ENCODE measurements around the gene ENOX1. TPM values are rescaled to one million over a fixed set of nuclear protein-coding genes. Genes with fewer than 3 reads are reported as not detected.

Gene ENOX1
- total and polyA plus RNA-seq, 2 of the 13 experiments (the other 11 are each of a cell fraction or from before 2014, with no cell fraction given) = not detected

DNA sequence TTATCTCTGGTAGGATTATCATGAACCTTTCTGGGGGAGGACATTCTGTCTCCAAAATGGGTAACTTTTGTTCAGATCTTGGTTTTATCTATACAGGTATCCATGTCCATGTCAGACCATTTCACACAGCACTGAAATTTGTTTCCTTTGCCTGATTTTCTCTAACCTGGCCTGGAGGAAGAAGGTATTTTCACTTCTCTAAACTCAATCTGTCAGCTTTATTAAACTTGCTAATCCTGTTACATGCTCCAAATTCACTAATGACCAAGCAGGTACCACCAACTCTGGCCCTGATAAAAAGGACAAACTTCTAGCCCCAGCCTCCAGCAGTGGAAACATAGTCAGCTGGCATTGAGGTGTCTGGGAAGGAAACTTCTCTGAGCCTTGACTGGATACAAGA lies 529.0 kb downstream of the ENOX1 start:
- H3K4me1 ChIP-seq (ENCODE audit: insufficient read depth, low read length) = no peaks in the 10 kb centered on the region
- H3K36me3 ChIP-seq (replicated peaks in 1 of 2; ENCODE audit: control insufficient read depth in 1 of 2, insufficient read depth in 2 of 2, low read length in 2 of 2) = no peaks in the 10 kb centered on the region
- no peak overlapping the region for H3K9ac ChIP-seq (ENCODE audit: insufficient read depth, low read depth, low read length)
- intact Hi-C loops (cut with micrococcal nuclease; ENCODE audit: unreplicated experiment) = no loop called here
- H3K27me3 ChIP-seq (ENCODE audit: control insufficient read depth in 1 of 2, insufficient read depth in 2 of 2, low read length in 2 of 2) = no peaks in the 10 kb centered on the region
- no peak overlapping the region for H3K4me2 ChIP-seq (ENCODE audit: low read depth, low read length)
- no TSS peak for BruUV-seq (replicated peaks)
- H2AFZ ChIP-seq (ENCODE audit: low read length) = no peak overlapping the region
- H3K27ac ChIP-seq (ENCODE audit: extremely low read length, insufficient read depth, low read length) = no peak overlapping the region
- ATAC-seq (no peak), DNase-seq (ENCODE audit: low spot score) (no peak), FAIRE-seq (no peak)
- no peaks in the 10 kb centered on the region for H3K9me3 ChIP-seq (ENCODE audit: low read length)
- H3K79me2 ChIP-seq (ENCODE audit: insufficient read depth, low read length) = no peaks in the 10 kb centered on the region
- H4K20me1 ChIP-seq (ENCODE audit: insufficient read depth, low read length) = no peaks in the 10 kb centered on the region
- CTCF ChIA-PET (ENCODE audit: low intra/inter-chr PET ratio, low total read pairs) = no interaction called here
- POLR2A ChIA-PET = no interaction called here
- no peak overlapping the region for H3K4me3 ChIP-seq (replicated peaks in 1 of 3; ENCODE audit: insufficient read depth in 1 of 3, low read depth in 2 of 3, low read length in 3 of 3)
- in situ Hi-C loops (cut with HindIII; ENCODE audit: extremely low pct_ligation_motif_present, low pct_unique_long_range_greater_than_20kb) = no loop called here
- no peak for TF ChIP-seq SIN3A (IDR thresholded peaks at IDR 0.05; ENCODE audit: borderline replicate concordance, low read depth, low read length)
- no peak for TF ChIP-seq RBAK (CRISPR knock-in tag; IDR thresholded peaks at IDR 0.05)
- no peak for TF ChIP-seq ZNF263 (CRISPR knock-in tag; IDR thresholded peaks at IDR 0.05)
- no peak for TF ChIP-seq KAT8 (CRISPR knock-in tag; IDR thresholded peaks at IDR 0.05)
- no peak for TF ChIP-seq MEIS1 (CRISPR knock-in tag; IDR thresholded peaks at IDR 0.05; ENCODE audit: borderline replicate concordance)
- no peak for TF ChIP-seq ZNF280B (CRISPR knock-in tag; IDR thresholded peaks at IDR 0.05; ENCODE audit: borderline replicate concordance)
- TF ChIP-seq, protein P1, sequence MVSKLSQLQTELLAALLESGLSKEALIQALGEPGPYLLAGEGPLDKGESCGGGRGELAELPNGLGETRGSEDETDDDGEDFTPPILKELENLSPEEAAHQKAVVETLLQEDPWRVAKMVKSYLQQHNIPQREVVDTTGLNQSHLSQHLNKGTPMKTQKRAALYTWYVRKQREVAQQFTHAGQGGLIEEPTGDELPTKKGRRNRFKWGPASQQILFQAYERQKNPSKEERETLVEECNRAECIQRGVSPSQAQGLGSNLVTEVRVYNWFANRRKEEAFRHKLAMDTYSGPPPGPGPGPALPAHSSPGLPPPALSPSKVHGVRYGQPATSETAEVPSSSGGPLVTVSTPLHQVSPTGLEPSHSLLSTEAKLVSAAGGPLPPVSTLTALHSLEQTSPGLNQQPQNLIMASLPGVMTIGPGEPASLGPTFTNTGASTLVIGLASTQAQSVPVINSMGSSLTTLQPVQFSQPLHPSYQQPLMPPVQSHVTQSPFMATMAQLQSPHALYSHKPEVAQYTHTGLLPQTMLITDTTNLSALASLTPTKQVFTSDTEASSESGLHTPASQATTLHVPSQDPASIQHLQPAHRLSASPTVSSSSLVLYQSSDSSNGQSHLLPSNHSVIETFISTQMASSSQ (IDR thresholded peaks at IDR 0.05; ENCODE audit: low read depth) = no peak
- TF ChIP-seq, protein P1 (CRISPR knock-in tag; IDR thresholded peaks at IDR 0.05; ENCODE audit: borderline replicate concordance) = no peak
- no peak for TF ChIP-seq GPN1 (CRISPR knock-in tag; IDR thresholded peaks at IDR 0.05; ENCODE audit: borderline replicate concordance)
- TF ChIP-seq ZNF782 (CRISPR knock-in tag; IDR thresholded peaks at IDR 0.05; ENCODE audit: borderline replicate concordance) = no peak
- no peak for TF ChIP-seq HNRNPUL1 (IDR thresholded peaks at IDR 0.05; ENCODE audit: low read depth, low read length)
- no peak for TF ChIP-seq KMT2A (CRISPR knock-in tag; IDR thresholded peaks at IDR 0.05)
- no peak for TF ChIP-seq DMAP1 (CRISPR knock-in tag; IDR thresholded peaks at IDR 0.05)
- no peak for TF ChIP-seq ZNF768 (CRISPR knock-in tag; IDR thresholded peaks at IDR 0.05)
- TF ChIP-seq, protein P2, sequence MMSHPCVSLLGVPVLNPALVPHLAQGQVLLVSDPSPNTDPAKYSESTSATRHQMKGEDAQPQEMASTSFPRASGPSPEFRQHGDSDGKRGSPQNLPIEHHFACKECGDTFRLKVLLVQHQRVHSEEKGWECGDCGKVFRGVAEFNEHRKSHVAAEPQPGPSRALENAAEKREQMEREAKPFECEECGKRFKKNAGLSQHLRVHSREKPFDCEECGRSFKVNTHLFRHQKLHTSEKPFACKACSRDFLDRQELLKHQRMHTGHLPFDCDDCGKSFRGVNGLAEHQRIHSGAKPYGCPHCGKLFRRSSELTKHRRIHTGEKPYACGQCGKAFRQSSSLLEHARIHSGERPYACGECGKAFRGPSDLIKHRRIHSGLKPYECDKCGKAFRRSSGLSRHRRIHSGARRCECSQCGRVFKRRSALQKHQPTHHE (CRISPR knock-in tag; IDR thresholded peaks at IDR 0.05; ENCODE audit: borderline replicate concordance) = no peak

Data from HepG2 (cell line).